H4 (cell line): ENCODE measurements around the gene CTXN3. TPM values are rescaled to one million over a fixed set of nuclear protein-coding genes. Genes with fewer than 3 reads are reported as not detected.
"Not testable (repeated sequence)": the region's sequence is repeated elsewhere in the genome, so short reads cannot be mapped to it uniquely, and the experiment has no call there.

Experiments used
- DNase-seq: peaks from one replicate; pipeline ENCODE4 v3.0.0-alpha.2; 2015; ENCODE audit warnings: low spot score
- total RNA-seq: library from RNA; depleted of rRNA; stranded (reverse); fragments of >200 nt; shearing (Covaris generic); gene quantifications from 2 replicates; pipeline ENCODE4 v1.2.3, GENCODE V29; 2014

CTXN3 gene
- total RNA-seq, 1 experiment from 2014 or later, result not detected

DNA sequence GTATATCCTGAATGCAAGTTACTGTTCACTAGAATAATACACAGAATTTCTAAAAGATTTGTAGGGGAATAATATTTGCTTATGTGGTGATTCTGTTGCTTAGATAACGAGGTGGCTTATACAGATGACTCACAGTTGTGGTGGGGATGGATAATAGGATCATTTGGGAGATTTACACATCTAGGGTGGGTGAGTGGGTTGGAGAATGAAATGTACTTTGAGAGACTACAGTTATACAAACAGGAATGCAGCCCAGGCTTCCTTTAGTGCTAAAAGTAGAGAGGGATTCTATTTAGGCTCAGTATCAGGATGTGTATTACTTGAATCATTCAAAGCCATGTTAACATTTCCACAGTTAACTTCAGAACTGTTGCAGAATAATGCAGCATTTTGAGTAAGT is 1.8 kb downstream of the CTXN3 start:
- DNase-seq, result peak; percentile 65

DNA sequence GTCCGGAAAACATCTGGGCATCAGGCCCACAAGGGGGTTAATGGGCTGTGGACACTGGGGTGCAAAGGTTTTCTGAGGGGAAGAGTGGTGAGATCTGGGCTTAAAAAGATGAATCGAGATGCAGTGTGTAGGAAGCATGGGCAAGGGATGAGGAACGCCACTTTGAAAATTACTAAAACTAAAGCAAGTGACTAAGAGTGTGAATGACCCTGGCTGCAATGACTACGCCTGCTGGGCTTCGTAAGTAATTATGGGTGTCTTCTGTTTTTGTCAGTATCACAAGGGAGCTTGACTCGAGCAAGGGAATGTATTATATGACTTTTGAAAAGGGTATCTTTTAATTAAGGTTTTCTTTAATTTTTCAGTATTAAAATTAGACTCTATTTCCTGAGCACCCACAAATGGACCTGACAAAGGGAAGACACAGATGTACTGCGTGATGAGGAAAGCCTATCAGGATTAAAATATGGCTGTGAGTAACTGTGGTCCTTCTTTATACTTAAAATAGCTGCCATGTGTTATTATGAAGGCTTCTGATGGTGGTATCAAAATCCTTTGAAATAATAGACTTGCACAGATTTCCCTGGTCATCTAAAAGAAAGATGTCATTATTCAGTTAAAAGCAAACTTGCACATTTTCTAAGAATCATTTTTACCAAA is 4.2 kb downstream of the CTXN3 start:
- DNase-seq, result no peak

DNA sequence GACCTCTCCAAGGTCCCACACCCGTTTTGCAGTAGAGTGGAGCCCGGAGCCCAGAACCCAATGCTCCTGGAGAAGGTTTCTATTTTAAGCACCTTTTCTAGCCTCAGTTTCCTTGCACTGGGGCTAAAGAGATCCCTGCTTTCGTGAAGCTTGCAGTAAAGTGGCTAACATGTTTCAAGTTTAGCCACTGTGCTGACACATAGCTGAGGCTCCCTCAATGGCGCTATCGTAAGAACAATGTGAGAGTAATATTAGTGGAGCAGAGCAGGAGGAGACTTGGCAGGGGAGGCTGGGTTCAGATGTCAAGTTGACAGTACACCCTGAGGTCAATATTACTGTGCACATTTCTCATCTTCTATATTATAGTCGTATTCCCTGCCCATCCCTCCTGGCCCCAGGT is 7.9 kb downstream of the CTXN3 start:
- DNase-seq, result no peak

DNA sequence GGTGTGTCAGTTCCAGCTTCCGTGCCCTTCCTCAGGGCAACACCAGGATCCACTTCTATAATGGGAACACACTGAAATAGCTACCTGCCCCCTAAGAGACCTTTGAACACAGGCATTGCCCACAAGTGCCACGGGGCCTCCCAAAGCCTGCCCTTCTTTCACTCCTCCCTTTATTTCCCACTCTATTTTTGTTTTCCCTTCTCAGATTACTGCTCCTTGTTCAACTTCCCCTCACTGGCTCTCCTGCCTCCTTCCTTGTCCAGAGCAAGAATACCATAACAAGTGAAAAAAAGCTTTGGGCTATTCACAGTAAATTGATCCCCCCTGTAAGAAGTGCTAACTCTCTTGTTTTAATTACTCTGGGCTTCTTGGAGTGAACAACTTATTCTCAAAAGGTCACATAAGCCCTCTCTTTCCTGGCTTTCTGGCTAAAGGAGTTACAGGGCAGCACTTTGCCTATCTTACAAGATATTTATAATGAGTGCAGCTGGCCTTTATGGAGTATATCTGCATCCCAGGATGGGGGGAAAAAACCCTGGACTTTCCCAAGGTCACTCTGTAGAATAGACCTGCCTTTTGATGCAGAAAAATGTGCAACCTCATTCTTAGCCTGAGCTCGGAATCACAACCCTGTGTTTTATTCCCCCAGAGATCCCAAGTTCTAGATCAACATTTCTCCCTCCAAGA is 11.3 kb downstream of the CTXN3 start:
- no peak for DNase-seq

DNA sequence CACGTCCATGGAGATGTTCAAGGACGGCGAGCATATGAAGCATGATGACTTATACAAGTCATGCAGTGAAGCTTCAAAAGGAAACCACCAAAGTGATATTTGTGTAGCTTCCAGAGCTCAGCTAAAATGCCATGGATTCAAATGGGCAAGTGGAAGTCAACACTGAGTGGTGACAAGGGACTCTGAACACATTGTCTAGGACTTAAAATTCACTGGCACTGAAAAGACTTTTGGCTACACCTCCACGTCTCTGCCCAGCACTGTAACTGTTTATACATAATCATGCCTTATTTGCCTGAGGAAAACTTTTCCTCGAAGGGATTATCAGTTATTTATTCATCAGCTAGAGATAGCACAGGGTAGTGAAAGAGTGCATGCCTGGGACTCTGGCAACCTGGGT is 15.2 kb downstream of the CTXN3 start:
- no peak for DNase-seq

DNA sequence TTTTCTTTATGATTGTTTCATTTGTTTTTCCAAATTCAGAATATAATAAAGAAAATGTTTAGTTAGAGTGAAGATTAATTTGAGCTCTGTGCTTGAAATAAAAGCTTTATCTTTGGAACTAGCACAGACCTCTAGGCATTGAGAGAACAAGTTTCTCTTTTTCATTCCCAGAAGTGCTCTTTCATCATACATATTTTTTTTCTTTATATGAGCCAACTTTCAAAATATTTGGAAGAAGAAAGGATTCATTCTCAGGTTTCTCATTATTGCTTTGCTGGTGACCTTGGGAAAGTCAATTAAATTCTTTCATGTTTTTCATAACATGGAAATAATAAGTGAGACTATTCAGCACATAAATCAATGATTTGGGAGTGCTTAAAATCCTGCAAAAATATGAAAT is 16.8 kb downstream of the CTXN3 start:
- no peak for DNase-seq

DNA sequence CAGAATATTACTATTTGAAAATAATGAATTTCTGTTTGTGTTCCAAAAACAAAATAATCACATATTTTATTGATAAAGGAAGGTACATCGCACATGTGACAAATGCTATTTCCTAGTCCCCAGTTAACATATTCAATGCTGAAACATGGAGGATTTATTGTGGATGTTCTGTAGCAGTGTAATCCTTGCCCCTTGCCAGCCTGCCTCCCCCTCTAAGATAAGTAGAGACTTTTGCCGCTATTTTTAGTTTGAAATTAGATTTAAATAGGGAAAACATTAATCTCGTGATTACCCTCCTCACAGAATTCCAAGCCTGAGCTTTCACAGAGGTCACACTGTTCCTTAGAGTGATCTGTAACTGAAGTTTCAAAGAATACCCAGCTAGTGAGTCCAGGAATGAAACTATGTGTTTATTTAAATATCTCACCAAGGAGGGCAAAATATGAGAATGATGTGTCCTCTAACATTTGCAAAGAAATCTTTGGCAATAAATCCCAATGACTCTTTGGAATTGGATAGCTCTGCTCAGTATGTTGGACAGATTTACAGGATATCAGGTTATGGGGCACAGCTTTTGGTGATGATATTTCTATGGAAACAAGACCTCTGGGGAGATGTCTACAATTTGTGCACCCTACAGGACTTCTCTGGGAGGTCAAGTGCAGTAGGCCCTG is 17.3 kb downstream of the CTXN3 start:
- DNase-seq, result no peak

DNA sequence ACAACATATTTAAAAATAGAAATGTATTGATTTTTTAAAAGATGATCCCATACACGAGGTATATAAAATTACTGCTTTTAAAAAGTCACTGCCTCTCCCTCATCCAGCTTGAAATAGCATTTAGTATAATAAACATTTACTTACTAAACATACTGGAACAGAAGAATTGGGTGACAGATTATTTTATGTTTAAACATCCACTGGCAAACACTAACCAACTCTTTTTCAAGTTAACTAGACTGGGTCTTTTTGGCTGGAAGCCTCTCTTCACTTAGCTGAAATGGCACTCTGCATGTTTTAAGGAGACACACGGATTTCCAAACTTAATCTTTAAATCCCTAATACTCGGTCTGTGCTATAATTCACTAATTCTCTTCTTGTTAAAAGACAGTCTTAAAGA is 19.0 kb downstream of the CTXN3 start:
- DNase-seq, result no peak

DNA sequence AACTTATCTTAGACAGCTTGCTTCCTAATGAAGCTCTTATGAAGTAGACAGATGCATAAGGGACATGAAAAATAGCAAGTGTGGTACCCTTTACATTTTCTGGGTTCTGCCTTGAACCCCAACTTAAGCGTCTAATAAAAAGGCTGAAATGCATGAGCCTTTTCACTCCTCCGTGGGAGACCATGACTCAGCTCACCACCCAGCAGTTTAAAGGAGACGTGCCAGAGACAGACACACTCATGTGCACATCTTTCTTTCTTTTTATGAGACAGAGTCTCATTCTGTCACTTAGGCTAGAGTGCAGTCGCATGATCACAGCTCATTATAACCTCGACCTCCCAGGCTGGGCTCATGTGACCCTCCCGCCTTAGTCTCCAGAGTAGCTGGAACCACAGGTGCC is 22.3 kb downstream of the CTXN3 start:
- DNase-seq, result no peak

DNA sequence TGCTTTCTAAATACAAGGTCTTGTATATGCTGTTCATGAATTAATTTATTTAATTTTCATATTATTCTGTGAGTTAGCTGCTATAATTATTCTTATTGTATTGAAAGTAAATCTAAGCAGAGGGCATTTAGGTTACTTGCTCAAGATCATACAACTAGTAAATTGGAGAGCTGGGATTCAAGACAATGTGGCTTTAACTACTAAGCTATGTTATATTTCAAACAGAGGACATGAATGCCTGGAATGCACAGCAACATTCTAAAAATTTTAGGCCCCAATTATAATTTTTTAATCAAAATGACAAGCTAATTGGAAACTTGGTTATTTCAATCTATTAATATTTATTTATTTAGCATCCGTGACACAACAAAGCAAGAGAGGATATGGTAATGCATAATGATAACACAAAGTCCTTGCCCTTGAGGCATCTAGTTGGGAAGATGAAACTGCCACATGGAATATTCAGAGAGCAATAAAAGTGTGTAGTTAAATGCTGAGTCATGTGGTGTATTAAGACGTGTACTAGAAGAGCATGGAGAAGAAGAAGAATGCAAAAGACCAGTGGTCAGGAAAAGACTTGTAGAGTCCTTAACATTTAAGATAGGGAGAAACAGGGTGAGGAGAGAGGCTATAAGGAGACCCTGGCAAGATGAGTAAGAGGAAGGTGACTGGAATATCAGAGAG is 24.4 kb downstream of the CTXN3 start:
- no peak for DNase-seq

DNA sequence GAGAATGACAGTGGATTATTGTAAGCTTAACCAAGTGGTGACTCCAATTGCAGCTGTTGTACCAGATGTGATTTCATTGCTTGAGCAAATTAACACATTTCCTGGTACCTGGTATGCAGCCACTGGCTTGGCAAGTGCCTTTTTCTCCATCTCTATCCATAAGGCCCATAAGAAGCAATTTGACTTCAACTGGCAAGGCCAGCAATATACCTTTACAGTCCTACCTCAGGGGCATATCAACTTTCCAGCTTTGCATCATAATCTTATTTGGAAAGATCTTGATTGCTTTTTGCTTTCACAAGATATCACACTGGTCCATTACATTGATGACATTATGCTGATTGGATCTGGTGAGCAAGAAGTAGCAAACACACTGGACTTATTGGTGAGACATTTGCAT is 28.1 kb downstream of the CTXN3 start:
- DNase-seq, result not testable (repeated sequence)

DNA sequence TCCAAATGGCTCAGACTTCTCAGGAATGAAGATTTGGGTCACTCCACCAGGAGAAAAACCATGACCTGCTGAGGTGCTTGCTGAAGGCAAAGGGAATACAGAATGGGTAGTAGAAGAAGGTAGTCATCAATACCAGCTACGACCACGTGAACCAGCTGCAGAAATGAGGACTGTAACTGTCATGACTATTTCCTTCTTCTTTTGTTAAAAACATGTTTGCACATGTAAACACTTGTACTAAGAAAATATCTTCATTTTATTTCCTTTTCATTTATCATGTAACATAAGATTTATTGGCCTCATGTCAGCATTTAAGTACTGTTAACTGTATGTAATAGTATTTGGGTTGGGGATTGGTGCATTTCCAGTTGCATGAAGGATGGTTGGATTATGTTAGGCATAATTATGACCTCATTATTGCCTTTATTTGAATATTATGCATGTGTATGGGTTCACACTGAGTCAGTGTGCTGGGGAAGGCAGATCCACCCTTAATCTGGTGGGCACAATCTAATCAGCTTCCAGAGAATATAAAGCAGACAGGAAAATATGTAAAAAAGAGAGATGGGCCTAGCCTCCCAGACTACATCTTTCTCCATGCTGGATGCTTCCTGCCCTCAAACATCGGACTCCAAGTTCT is 30.9 kb downstream of the CTXN3 start:
- not testable (repeated sequence) for DNase-seq

DNA sequence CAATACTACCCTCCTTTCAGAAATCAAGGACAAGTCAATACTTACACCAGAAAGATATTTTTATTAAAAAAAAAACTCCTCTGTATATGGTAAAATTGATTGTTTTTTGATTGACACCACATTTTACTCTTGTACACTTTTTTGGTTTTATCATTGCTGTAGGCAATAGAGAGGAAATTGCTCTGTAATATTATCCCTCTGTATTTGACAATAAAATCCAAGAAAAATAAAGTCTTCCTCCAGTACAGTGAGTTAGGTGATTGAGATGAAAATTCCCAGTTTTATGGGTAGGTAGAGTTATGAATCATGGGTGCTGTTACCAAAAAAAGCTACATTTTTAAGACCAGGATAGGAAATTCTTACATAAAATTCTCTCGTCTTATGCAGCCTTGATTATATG is 31.7 kb downstream of the CTXN3 start:
- no peak for DNase-seq

DNA sequence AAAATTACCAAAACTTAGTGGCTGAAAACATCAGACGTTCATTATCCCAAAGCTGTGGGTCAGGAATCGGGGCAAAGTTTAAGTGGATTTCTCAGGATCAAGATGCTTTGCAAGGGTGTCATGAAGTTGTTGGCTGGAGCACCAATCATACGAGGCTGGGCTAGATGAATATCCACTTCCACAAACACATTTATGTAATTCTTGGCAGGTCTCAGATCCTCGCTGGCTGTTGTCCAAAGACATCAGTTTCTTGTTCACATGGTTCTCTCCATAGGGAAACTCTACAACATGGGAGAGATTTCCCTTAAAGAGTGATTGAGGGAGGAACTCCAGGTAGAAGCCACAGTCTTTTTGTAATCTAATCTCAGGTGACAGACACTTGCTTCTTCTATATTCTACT is 34.1 kb downstream of the CTXN3 start:
- DNase-seq, result no peak

DNA sequence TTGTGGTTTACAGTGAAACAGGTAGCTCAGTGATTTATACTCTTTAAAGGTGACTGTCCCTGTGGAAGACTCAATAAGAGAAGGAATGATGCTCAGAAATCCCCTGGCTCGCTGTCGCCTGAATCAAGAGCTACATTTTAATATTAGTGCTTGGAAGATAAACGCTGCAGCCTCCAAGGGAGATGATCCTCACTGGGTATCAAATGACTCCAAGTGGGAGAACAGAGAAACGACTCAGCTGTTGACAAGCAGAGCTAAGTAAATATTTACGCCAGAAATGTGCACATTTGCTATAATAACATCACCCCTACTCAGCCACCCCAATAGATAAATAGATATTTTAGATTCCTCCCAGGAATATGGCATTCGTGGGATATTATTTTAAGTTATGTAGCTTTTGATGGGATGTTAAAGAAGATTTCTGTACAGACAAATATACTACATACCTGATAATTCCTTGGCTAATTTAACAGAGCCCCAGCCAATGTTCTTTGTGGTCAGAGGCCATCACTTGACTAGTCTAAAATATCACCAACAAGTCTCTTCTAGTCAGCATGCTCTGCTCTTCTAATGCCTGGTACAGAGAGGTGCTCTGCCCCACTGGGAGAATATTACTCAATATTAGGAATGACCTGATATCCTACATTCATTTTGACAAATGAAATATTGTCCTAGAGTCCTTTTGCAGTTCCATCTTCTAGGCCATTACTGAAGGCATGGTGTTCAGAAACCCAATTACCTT is 36.0 kb downstream of the CTXN3 start:
- DNase-seq, result no peak

DNA sequence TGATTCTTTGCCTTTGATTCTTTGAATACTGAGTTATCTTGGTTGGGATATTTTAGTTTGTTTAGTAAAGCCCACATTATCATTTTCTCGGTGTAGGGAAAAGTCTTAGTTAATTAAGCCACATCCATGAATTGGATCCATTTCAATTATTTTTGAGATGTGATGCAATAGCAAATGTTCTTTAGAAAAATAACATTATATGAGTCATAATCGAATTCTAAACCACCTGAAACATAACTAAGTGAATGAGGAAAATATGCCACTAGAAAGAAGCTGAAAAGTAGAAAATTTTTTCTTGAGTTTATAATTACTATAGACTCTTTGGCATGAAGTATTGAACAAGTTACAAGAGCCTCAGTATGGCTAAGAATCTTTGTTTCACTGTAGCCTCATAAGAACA is 36.8 kb downstream of the CTXN3 start:
- no peak for DNase-seq

DNA sequence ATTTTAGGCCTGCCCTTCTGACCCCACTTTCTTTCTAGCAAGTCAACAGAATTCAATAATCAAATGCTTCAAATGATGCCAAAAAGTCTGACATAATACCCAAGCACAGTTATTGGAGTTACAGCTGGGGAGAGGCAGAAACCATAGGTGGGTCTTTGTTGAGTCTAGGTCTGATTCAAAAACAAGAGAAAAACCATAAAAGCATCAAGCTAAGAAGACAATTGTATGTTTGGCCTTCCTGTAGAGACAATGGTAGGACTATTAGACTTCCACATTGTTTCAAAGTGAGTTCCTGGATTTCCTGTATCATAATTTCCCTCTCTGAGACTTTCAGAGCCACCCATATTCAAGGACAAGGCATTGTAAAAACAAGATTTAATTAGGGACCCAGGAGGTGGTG is 37.5 kb downstream of the CTXN3 start:
- no peak for DNase-seq

DNA sequence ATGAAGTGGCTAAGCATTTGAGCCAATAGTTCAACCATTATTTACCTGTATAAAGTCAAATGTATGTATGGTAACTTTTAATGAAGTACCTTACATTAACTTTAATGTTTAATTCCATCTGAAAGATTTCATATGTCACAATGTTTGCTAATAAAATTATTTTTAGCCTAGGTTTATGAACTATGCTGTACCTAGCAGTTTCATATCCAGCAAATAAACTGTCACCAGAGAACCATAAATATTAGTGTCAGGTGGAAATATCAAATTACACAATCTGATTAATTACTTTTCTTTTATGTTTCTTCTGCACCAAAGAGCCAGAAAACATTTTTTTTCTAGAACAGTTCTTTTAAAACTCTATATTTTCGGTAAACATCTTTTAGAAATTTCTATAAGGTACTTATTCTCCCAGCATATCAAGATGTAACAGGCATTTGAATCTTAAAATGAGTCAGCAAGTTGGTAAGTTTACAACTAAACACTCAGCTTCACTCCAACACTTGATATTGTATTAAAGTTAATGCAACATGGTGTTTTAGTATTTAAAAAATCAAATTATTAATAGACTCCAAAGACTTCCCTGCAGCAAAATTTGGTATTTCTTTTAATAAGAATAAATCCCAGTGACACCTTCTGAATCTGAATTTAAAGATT is 45.8 kb downstream of the CTXN3 start:
- no peak for DNase-seq

DNA sequence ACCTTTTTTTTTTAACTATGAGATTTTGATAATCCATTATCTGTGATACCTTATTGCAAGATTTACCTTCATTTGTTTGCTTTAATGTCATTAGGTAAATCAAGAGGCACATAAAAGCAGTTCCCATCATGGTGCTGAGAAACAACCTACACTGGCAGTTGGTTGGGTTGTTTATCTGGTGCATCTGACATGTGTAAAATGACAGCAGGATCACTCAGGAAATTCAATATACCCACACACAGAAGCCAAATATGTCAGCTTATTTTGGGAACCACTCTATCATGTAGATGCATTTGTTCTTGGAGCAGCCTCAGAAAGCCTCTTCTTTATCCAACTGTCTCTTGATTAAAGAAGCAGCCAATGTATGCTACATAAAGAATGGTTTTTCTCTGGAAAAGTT is 46.5 kb downstream of the CTXN3 start:
- DNase-seq, result no peak

DNA sequence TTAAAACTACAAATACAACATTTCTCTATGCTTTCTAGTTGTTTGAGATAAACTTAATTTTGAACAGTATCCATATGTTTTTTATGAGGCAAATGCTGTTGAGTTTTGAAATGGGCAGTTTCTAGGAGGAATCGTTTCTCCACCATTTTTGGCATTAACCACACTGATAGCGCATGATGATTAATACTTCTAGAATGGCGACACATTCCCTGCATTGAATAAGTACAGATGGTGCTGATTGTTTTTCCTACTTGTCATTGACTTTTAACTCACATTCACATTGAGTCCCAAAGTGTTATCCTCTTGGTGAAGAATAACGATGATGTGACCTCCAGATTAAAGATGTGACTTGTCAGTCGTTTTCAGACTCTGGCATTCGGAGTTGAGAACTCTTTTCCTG is 47.8 kb downstream of the CTXN3 start:
- peak; percentile 24 for DNase-seq
